Upper lobe of right lung (tissue), 1 donor: Measurements from ENCODE around the gene RGS6. TPM values are rescaled to one million over a fixed set of nuclear protein-coding genes. Genes with fewer than 3 reads are reported as not detected.
A peak's percentile ranks its signal among the peaks of the same experiment; 100 is the strongest.

ENCODE experiments used
- ATAC-seq: fragments of 200-7000 bp; cut with Tn5 transposase; one replicate; pipeline ENCODE4 v1.9.1; 2020; ENCODE audit warnings: mild to moderate bottlenecking, moderate library complexity
- DNase-seq: peaks from one replicate; pipeline ENCODE4 v3.0.0-alpha.2; 2020
- H3K27ac ChIP-seq: fragments of 200-600 bp; one replicate; pipeline ENCODE4 v1.8.0; 2022
- H3K27me3 ChIP-seq: fragments of 200-600 bp; one replicate; pipeline ENCODE4 v1.8.0; 2022; ENCODE audit warnings: mild to moderate bottlenecking
- H3K36me3 ChIP-seq: fragments of 200-600 bp; one replicate; pipeline ENCODE4 v1.8.0; 2022
- H3K4me1 ChIP-seq: fragments of 200-600 bp; one replicate; pipeline ENCODE4 v1.8.0; 2022
- H3K4me3 ChIP-seq: fragments of 200-600 bp; one replicate; pipeline ENCODE4 v1.8.0; 2022; ENCODE audit warnings: mild to moderate bottlenecking
- H3K9me3 ChIP-seq: fragments of 200-600 bp; one replicate; pipeline ENCODE4 v1.8.0; 2022
- intact Hi-C: fragments of 100-400 bp; cut with DNase I; formaldehyde crosslinking; loops from one replicate; pipeline ENCODE4 v1.11.0; 2022
- total RNA-seq: library from RNA; stranded (reverse); fragmentation: NEBNext Ultra II Directional; extraction: Animal tissue kit (Norgen Biotek cat#: 25700); gene quantifications from one replicate; pipeline ENCODE4 v1.2.1, GENCODE V29; 2021
- TF ChIP-seq, protein P1 (sequence below): fragments of 200-600 bp; IDR thresholded peaks from one replicate; pipeline ENCODE4 v1.8.0; 2022; ENCODE audit warnings: antibody characterized with exemption
- donor health status: DM: no; HTN: yes; CAD: no; lungs with severe emphysema.

Gene RGS6
- total RNA-seq, 1 donor from 2014 or later = 2.6 TPM

DNA sequence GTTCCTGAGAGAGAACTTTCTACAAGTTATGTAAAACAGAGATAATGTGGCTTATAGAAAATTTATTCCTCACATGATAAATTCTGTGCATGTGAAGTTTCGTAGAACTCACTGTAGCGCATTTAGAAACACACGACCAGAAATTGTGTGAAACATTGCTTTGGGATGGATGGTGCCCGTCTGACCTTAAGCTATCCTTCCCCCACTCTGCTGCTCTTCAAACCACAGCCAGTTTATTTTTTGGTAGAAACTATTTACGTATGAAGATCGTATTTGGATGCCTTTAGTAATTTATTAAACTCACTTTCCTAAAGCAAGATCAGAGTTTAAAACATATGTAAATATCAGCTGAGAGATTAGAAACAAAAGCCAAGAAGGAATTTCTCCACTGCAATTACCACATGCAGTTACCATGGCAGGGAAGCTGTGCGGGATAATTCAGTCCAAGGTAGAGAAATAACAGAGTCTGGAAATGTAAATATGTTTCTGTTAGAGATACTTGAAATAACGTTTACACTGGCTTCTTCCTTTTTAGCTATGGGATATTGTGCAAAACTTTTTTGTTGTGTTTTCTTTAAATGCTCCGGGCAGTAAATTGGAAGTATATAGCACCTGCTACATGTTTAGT is 382.7 kb downstream of the RGS6 start:
- Histone ChIP-seq H3K36me3 (no peaks in the 10 kb centered on the region), H3K4me1 (no peaks in the 10 kb centered on the region), H3K9me3 (no peaks in the 10 kb centered on the region), H3K27ac (no peak overlapping the region), H3K4me3 (no peak overlapping the region), H3K27me3 (no peaks in the 10 kb centered on the region)
- TF ChIP-seq, protein P1, sequence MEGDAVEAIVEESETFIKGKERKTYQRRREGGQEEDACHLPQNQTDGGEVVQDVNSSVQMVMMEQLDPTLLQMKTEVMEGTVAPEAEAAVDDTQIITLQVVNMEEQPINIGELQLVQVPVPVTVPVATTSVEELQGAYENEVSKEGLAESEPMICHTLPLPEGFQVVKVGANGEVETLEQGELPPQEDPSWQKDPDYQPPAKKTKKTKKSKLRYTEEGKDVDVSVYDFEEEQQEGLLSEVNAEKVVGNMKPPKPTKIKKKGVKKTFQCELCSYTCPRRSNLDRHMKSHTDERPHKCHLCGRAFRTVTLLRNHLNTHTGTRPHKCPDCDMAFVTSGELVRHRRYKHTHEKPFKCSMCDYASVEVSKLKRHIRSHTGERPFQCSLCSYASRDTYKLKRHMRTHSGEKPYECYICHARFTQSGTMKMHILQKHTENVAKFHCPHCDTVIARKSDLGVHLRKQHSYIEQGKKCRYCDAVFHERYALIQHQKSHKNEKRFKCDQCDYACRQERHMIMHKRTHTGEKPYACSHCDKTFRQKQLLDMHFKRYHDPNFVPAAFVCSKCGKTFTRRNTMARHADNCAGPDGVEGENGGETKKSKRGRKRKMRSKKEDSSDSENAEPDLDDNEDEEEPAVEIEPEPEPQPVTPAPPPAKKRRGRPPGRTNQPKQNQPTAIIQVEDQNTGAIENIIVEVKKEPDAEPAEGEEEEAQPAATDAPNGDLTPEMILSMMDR = no peak
- no peak for ATAC-seq
- no peak for DNase-seq
- intact Hi-C loops = no loop called here

DNA sequence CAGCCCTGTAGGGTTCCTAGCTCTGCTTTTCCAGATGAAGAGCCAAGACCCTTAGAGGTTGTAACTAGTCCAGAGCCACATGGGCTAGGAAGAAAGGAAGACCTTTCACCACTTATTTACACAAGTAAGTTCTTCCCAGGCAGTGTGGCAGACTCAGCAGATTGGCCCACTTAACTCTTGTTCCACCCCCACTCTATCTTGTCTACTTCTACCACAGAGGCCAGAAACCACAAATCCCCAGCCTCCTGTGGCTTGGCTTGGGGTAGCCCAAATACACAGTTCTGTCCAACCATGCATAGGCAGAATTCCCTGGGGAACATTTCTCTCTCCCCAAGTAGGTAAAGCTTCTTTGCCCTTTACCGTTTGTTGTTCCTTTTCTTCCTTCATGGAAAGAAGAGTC is 383.5 kb downstream of the RGS6 start:
- DNase-seq (no peak), ATAC-seq (no peak)
- H3K36me3 ChIP-seq = no peaks in the 10 kb centered on the region
- TF ChIP-seq, protein P1 = no peak
- no peak overlapping the region for H3K27ac ChIP-seq
- H3K4me3 ChIP-seq = no peak overlapping the region
- no peaks in the 10 kb centered on the region for H3K9me3 ChIP-seq
- H3K27me3 ChIP-seq = no peaks in the 10 kb centered on the region
- no peaks in the 10 kb centered on the region for H3K4me1 ChIP-seq
- intact Hi-C loops = no loop called here

DNA sequence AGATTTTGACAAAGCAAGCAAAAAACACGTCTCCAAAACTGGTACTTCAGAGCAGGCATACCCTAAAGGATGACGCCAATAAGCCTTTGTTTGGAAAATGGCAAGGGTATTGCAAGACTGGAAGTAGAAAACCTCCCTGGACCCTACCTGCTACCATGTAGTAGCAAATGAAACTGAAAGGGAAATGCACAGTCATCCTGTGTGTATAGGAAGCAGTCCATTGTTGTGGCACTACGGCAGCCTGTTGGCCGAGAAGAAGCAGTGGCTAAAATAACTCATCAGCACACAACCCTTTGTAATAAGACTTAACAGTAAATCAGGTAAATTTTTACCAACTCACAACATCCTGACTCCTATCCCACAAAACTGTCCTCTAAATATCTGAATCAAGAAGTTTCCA is 386.4 kb downstream of the RGS6 start:
- Histone ChIP-seq H3K4me1 (no peaks in the 10 kb centered on the region), H3K9me3 (no peaks in the 10 kb centered on the region), H3K27me3 (no peaks in the 10 kb centered on the region), H3K27ac (no peak overlapping the region), H3K4me3 (no peak overlapping the region), H3K36me3 (no peaks in the 10 kb centered on the region)
- no peak for ATAC-seq
- DNase-seq = no peak
- TF ChIP-seq, protein P1 = no peak
- intact Hi-C loops = no loop called here

DNA sequence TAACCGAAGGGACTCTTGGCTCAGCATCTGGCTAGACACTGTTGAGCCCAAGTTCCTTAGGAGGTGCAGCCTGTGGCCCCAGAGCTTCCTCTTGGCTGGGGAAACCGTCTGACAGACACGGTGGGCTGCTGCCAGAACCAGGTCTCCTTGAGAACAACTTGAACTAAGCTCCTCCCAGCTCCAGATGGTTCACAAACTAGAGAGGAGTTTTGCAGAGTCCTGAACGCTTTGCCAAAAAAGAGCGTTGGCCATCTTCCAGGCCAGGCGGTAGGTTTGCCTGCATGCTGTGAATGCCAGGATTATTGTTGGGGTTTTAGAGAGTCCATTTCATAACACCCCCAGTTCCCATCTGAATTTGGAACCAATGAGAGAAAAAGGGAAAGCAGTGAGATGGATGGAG is 399.8 kb downstream of the RGS6 start:
- Histone ChIP-seq H3K36me3 (no peaks in the 10 kb centered on the region), H3K4me3 (no peak overlapping the region), H3K27me3 (no peaks in the 10 kb centered on the region), H3K4me1 (no peaks in the 10 kb centered on the region), H3K27ac (no peak overlapping the region), H3K9me3 (no peaks in the 10 kb centered on the region)
- ATAC-seq (peak; percentile 23), DNase-seq (no peak)
- TF ChIP-seq, protein P1 = no peak
- intact Hi-C loops = no loop called here

DNA sequence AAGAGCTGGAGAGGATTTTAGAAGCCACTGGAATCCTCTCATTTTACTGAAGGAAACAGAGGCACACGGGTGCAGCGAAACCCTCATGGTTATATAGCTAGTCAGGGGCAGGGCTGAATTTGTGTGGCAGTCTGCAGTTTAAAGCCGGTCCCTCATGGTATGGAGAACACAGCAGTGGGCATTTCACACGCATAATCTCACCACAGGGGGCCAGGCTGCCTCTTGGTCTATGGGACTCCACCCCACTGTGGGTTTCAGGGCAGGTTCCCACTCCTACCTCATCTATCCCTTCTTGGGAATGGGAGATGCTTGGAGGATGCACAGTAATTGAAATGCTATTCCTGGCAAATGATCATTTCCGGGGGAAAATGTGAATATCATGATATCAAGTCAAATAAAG is 400.6 kb downstream of the RGS6 start:
- Histone ChIP-seq H3K36me3 (no peaks in the 10 kb centered on the region), H3K4me1 (no peaks in the 10 kb centered on the region), H3K27me3 (no peaks in the 10 kb centered on the region), H3K27ac (no peak overlapping the region), H3K4me3 (no peak overlapping the region), H3K9me3 (no peaks in the 10 kb centered on the region)
- intact Hi-C loops = no loop called here
- TF ChIP-seq, protein P1 = no peak
- DNase-seq (no peak), ATAC-seq (no peak)

DNA sequence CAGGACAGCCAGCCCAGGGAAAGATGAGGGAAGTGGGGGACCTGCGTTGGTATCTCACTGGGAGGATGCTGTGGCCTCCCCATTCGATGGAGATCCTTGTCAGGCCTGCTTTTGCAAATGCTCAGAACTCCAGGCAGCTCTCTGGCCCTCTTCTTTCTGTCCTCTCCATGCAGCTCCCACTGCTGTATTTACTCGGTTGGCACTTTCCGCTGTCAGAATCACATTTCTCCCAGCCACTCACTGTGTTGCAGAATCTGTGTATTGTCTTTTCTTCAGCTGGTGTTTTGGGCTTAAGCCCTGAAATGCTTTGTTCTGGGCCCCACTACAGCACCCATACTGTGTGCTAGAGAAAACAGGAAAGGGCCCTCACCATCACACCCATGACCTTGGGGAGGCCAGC is 401.1 kb downstream of the RGS6 start:
- DNase-seq (no peak), ATAC-seq (no peak)
- TF ChIP-seq, protein P1 = no peak
- Histone ChIP-seq H3K27me3 (no peaks in the 10 kb centered on the region), H3K36me3 (no peaks in the 10 kb centered on the region), H3K4me3 (no peak overlapping the region), H3K4me1 (no peaks in the 10 kb centered on the region), H3K27ac (no peak overlapping the region), H3K9me3 (no peaks in the 10 kb centered on the region)
- intact Hi-C loops = no loop called here
